ENCODE measurements around the gene ADAM12.

The ADAM12 gene

DNA sequence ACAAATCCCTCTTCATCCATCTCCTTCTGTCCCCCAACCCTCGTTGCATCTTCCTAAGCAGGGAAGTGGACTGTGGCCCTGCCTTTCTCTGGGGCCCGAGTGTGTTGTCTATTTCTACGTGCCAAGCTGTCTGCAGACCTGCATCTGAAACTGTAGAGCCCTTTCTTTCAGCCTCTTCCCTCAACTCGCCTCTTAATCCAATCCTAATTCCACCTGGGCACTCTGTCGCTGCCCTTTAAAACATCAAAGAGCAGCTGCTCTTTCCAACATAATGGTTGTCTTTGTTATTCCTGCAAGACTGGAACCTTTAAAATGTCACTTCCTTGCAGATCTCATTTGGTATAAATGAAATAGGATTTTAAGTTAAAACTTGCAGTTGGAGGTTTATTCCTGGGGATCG lies 21.5 kb upstream of the ADAM12 start:
- Histone ChIP-seq H3K4me2 (ENCODE audit: low read length) (0 out of 2 replicates have a peak overlapping the region, but pooled peaks have one; percentile 39), H3K27me3 (ENCODE audit: low read depth, low read length) (no peaks in the 10 kb centered on the region), H3K36me3 (replicated peaks; ENCODE audit: low read depth, low read length) (no peaks in the 10 kb centered on the region), H3K4me1 (ENCODE audit: low read length) (peaks cover 8% of the 10 kb centered on the region; the same call in 1 of the 2 replicates), H3K27ac (ENCODE audit: low read length) (no peak overlapping the region), H3K9ac (ENCODE audit: low read length) (no peak overlapping the region), H3K9me3 (ENCODE audit: insufficient read depth, low read length) (no peaks in the 10 kb centered on the region), H3K4me3 (ENCODE audit: low read length) (no peak overlapping the region), H4K20me1 (ENCODE audit: insufficient read depth, low read length) (no peaks in the 10 kb centered on the region), H3K79me2 (ENCODE audit: low read length) (no peaks in the 10 kb centered on the region), H2AFZ (ENCODE audit: low read depth, low read length) (no peak overlapping the region)
- no peak for TF ChIP-seq EZH2phosphoT487 (IDR thresholded peaks at IDR 0.05; ENCODE audit: low read depth)
- TF ChIP-seq, protein P1, sequence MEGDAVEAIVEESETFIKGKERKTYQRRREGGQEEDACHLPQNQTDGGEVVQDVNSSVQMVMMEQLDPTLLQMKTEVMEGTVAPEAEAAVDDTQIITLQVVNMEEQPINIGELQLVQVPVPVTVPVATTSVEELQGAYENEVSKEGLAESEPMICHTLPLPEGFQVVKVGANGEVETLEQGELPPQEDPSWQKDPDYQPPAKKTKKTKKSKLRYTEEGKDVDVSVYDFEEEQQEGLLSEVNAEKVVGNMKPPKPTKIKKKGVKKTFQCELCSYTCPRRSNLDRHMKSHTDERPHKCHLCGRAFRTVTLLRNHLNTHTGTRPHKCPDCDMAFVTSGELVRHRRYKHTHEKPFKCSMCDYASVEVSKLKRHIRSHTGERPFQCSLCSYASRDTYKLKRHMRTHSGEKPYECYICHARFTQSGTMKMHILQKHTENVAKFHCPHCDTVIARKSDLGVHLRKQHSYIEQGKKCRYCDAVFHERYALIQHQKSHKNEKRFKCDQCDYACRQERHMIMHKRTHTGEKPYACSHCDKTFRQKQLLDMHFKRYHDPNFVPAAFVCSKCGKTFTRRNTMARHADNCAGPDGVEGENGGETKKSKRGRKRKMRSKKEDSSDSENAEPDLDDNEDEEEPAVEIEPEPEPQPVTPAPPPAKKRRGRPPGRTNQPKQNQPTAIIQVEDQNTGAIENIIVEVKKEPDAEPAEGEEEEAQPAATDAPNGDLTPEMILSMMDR (IDR thresholded peaks at IDR 0.05; ENCODE audit: low read depth, low read length) = no peak

DNA sequence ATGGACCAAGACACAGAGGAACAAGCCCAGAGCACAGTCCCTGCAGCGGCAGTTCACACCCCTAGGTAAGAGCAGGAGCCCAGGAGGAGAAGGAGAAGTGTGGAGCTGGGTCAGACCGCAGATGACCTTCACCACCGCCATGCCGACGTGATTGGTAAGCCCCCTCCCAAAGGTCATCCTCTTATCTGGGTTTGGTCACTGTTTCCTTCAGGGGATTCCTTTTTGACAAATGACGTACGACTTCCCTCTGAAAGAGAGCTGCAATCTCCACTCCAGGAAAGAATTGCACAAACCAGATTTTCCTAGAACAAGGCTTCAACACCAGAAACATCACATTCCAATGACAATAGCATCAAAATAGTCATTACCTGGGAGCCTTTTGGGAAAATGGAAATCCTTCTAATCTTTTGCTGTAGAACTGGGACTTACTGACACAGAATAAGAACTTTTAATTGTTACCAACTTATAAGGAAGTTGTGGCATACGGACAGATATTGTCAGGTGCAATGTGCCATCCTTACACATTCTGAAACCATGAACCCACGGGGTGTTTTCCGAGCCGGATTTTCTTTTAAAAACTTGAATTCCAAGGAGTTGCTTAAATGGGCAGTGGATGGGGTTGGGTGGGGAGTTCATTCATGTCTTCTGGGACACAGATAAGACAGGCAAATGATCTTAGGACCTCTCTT lies 20.8 kb upstream of the ADAM12 start:
- TF ChIP-seq EZH2phosphoT487 (IDR thresholded peaks at IDR 0.05; ENCODE audit: low read depth) = no peak
- TF ChIP-seq, protein P1 (IDR thresholded peaks at IDR 0.05; ENCODE audit: low read depth, low read length) = no peak

DNA sequence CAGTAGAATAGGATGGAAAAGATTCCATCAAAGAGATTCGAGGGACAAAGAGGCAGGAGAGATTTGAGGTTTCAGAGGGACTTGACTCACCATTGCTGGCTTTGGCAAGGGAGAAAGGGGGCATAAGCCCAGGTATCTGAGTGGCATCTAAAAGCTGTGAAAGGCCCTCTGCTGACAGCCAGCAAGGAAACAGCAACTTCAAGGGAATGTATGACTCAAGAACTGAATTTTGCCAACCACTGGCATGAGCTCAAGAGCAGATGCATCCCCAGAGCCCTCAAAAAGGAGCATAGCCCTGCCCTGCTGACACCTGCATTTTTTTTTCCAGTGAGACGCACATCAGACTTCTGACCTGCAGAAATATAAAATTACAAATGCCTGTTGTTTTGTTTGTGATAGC lies 19.6 kb upstream of the ADAM12 start:
- H3K27ac ChIP-seq (ENCODE audit: low read length) = no peak overlapping the region
- H3K36me3 ChIP-seq (replicated peaks; ENCODE audit: low read depth, low read length) = no peaks in the 10 kb centered on the region
- no peak overlapping the region for H3K9ac ChIP-seq (ENCODE audit: low read length)
- H3K4me2 ChIP-seq (ENCODE audit: low read length) = no peak overlapping the region
- no peak overlapping the region for H3K4me3 ChIP-seq (ENCODE audit: low read length)
- no peaks in the 10 kb centered on the region for H3K79me2 ChIP-seq (ENCODE audit: low read length)
- no peaks in the 10 kb centered on the region for H3K27me3 ChIP-seq (ENCODE audit: low read depth, low read length)
- H4K20me1 ChIP-seq (ENCODE audit: insufficient read depth, low read length) = no peaks in the 10 kb centered on the region
- H3K9me3 ChIP-seq (ENCODE audit: insufficient read depth, low read length) = no peaks in the 10 kb centered on the region
- peaks cover 8% of the 10 kb centered on the region; the same call in 1 of the 2 replicates for H3K4me1 ChIP-seq (ENCODE audit: low read length)
- H2AFZ ChIP-seq (ENCODE audit: low read depth, low read length) = no peak overlapping the region
- no peak for TF ChIP-seq EZH2phosphoT487 (IDR thresholded peaks at IDR 0.05; ENCODE audit: low read depth)
- TF ChIP-seq, protein P1 (IDR thresholded peaks at IDR 0.05; ENCODE audit: low read depth, low read length) = no peak

More for the DNA sequence above, 20.8 kb upstream of the ADAM12 start:
- no peaks in the 10 kb centered on the region for H4K20me1 ChIP-seq (ENCODE audit: insufficient read depth, low read length)
- H3K36me3 ChIP-seq (replicated peaks; ENCODE audit: low read depth, low read length) = no peaks in the 10 kb centered on the region
- no peaks in the 10 kb centered on the region for H3K27me3 ChIP-seq (ENCODE audit: low read depth, low read length)
- H3K9ac ChIP-seq (ENCODE audit: low read length) = no peak overlapping the region
- H3K4me2 ChIP-seq (ENCODE audit: low read length) = peak overlapping the region; percentile 39
- H3K79me2 ChIP-seq (ENCODE audit: low read length) = no peaks in the 10 kb centered on the region
- no peaks in the 10 kb centered on the region for H3K9me3 ChIP-seq (ENCODE audit: insufficient read depth, low read length)
- no peak overlapping the region for H2AFZ ChIP-seq (ENCODE audit: low read depth, low read length)
- no peak overlapping the region for H3K4me3 ChIP-seq (ENCODE audit: low read length)
- H3K4me1 ChIP-seq (ENCODE audit: low read length) = peaks cover 8% of the 10 kb centered on the region; the same call in 1 of the 2 replicates
- no peak overlapping the region for H3K27ac ChIP-seq (ENCODE audit: low read length)

DNA sequence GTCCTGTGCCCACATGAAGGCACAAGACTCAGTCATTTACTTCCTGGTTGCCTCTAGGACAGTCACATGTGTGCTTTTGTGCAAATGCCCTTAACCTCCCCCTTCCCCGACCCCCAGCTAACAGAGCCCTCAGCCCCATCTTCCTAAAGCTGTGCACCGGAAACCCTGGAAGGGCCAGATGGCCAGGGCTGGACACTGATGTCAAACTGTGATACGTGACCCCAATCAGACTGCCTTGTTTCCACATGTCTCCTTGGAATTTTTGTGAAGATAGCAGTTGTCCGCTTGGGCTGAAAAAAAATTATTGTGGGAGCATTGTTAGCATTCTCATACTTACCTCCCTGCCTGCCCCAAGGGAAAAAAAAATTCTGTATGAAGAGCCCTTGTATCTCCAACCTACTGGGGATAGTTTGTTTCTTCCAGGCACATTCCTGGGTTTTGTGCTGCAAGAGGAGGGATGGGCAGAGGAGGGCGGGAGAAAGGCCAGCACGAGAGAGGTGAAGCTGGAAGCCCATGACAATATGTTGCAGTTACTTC lies 17.0 kb upstream of the ADAM12 start:
- H3K9ac ChIP-seq (ENCODE audit: low read length) = no peak overlapping the region
- H2AFZ ChIP-seq (ENCODE audit: low read depth, low read length) = no peak overlapping the region
- TF ChIP-seq, protein P1 (IDR thresholded peaks at IDR 0.05; ENCODE audit: low read depth, low read length) = no peak
- no peak for TF ChIP-seq EZH2phosphoT487 (IDR thresholded peaks at IDR 0.05; ENCODE audit: low read depth)
- H3K4me2 ChIP-seq (ENCODE audit: low read length) = no peak overlapping the region
- no peaks in the 10 kb centered on the region for H4K20me1 ChIP-seq (ENCODE audit: insufficient read depth, low read length)
- no peak overlapping the region for H3K4me3 ChIP-seq (ENCODE audit: low read length)
- H3K79me2 ChIP-seq (ENCODE audit: low read length) = no peaks in the 10 kb centered on the region
- peaks cover 8% of the 10 kb centered on the region; the same call in 1 of the 2 replicates for H3K4me1 ChIP-seq (ENCODE audit: low read length)
- no peak overlapping the region for H3K27ac ChIP-seq (ENCODE audit: low read length)
- no peaks in the 10 kb centered on the region for H3K27me3 ChIP-seq (ENCODE audit: low read depth, low read length)
- no peaks in the 10 kb centered on the region for H3K9me3 ChIP-seq (ENCODE audit: insufficient read depth, low read length)
- H3K36me3 ChIP-seq (replicated peaks; ENCODE audit: low read depth, low read length) = no peaks in the 10 kb centered on the region

All from OCI-LY3 (cell line).